GM23248 (cell line): ENCODE results near the gene CENPE. TPM values are rescaled to one million over a fixed set of nuclear protein-coding genes. Genes with fewer than 3 reads are reported as not detected.

Experiments
- DNase-seq: peaks from one replicate; pipeline ENCODE4 v3.0.0-alpha.2; 2015
- H2AFZ ChIP-seq: fragments of 200-600 bp; sonication (generic); 2 replicates; pipeline ENCODE4 v1.6.1; 2016; ENCODE audit warnings: antibody characterized with exemption
- H3F3A ChIP-seq: fragments of 200-600 bp; sonication (generic); 2 replicates; pipeline ENCODE4 v1.6.1; 2016; ENCODE audit warnings: mild to moderate bottlenecking, antibody characterized with exemption, mixed run types; ENCODE audit not compliant: insufficient read depth
- H3K27ac ChIP-seq: fragments of 200-600 bp; sonication (generic); 2 replicates; pipeline ENCODE4 v1.5.1; 2016; ENCODE audit warnings: mild to moderate bottlenecking
- H3K27me3 ChIP-seq: fragments of 200-600 bp; sonication (generic); replicated peaks from 2 replicates; pipeline ENCODE4 v1.6.1; 2016; ENCODE audit warnings: mild to moderate bottlenecking; ENCODE audit not compliant: insufficient read depth
- H3K36me3 ChIP-seq: fragments of 200-600 bp; sonication (generic); 2 replicates; pipeline ENCODE4 v1.6.1; 2016; ENCODE audit warnings: low read depth, mild to moderate bottlenecking
- H3K4me1 ChIP-seq: fragments of 200-600 bp; sonication (generic); 2 replicates; pipeline ENCODE4 v1.6.1; 2016; ENCODE audit warnings: mild to moderate bottlenecking; ENCODE audit not compliant: insufficient read depth
- H3K4me2 ChIP-seq: fragments of 200-600 bp; sonication (generic); one replicate; pipeline ENCODE4 v1.6.1; 2016; ENCODE audit warnings: mild to moderate bottlenecking; ENCODE audit not compliant: unreplicated experiment
- H3K4me3 ChIP-seq: fragments of 200-600 bp; sonication (generic); 2 replicates; pipeline ENCODE4 v1.5.1; 2016; ENCODE audit warnings: mild to moderate bottlenecking
- H3K79me2 ChIP-seq: fragments of 200-600 bp; sonication (generic); 2 replicates; pipeline ENCODE4 v1.6.1; 2016; ENCODE audit warnings: mild to moderate bottlenecking; ENCODE audit not compliant: insufficient read depth
- H3K9ac ChIP-seq: fragments of 200-600 bp; sonication (generic); 2 replicates; pipeline ENCODE4 v1.6.1; 2016; ENCODE audit warnings: mild to moderate bottlenecking
- H3K9me2 ChIP-seq: fragments of 200-600 bp; sonication (generic); 2 replicates; pipeline ENCODE4 v1.6.1; 2016; ENCODE audit warnings: mixed run types, mild to moderate bottlenecking, moderate library complexity; ENCODE audit not compliant: insufficient read depth
- H3K9me3 ChIP-seq: fragments of 200-600 bp; sonication (generic); one replicate; pipeline ENCODE4 v1.6.1; 2017; ENCODE audit warnings: low read depth
- H4K20me1 ChIP-seq: fragments of 200-600 bp; sonication (generic); 2 replicates; pipeline ENCODE4 v1.6.0; 2016; ENCODE audit not compliant: insufficient read depth
- EZH2 ChIP-seq: fragments of 200-600 bp; sonication (generic); IDR thresholded peaks from 2 replicates; pipeline ENCODE4 v1.6.1; 2018; ENCODE audit warnings: antibody characterized with exemption, mild to moderate bottlenecking; ENCODE audit not compliant: insufficient read depth, poor library complexity, severe bottlenecking
- EZH2phosphoT487 ChIP-seq: fragments of 200-600 bp; sonication (generic); IDR thresholded peaks from 2 replicates; pipeline ENCODE4 v1.6.1; 2018; ENCODE audit warnings: antibody characterized with exemption, moderate library complexity, mild to moderate bottlenecking, low read depth; ENCODE audit not compliant: insufficient read depth
- WGBS, 2 experiments: methylation state at CpG; one replicate each; pipeline ENCODE4 v1.1.6; 2015 to 2017; ENCODE audit warnings: low lambda C conversion rate in 2 of 2, low coverage in 1 of 2; ENCODE audit errors: missing lambda C conversion rate in 2 of 2; 5-methylcytosine and 5-hydroxymethylcytosine counted together
- in situ Hi-C: fragments of 300-500 bp; cut with MboI; formaldehyde crosslinking; loops from 2 replicates; pipeline ENCODE4 v1.15.0; 2020
- polyA plus RNA-seq: library from polyadenylated mRNA; unstranded; fragments of >200 nt; fragmentation: Nextera tagmentation; extraction: Ambion mirVana; gene quantifications from 2 replicates; pipeline ENCODE4 v1.2.1, GENCODE V29; 2016
- total RNA-seq: library from RNA; depleted of rRNA; stranded (reverse); fragments of >200 nt; shearing (Covaris generic); gene quantifications from 2 replicates; pipeline ENCODE4 v1.2.3, GENCODE V29; 2014; rRNA removed

The CENPE gene
- total and polyA plus RNA-seq, 2 experiments from 2014 or later = 6.7 to 11.0 TPM

- no peak overlapping the region for H2AFZ ChIP-seq
- no peaks in the 10 kb centered on the region for H3K27me3 ChIP-seq
- in situ Hi-C loops = no loop called here
- no peak for DNase-seq
- no peak overlapping the region for H3K9ac ChIP-seq
- no peaks in the 10 kb centered on the region for H3K79me2 ChIP-seq
- no peak overlapping the region for H3K4me3 ChIP-seq
- no peaks in the 10 kb centered on the region for H3K9me3 ChIP-seq
- H3K4me2 ChIP-seq = no peak overlapping the region
- no peaks in the 10 kb centered on the region for H3F3A ChIP-seq
- 0 out of 2 replicates have a peak, but pooled peaks cover 6% of the 10 kb centered on the region for H3K36me3 ChIP-seq
- 94 to 100% methylated on average over 2 of the region's 2 CpGs for WGBS, 2 experiments
- no peaks in the 10 kb centered on the region for H3K9me2 ChIP-seq
- no peak overlapping the region for H3K27ac ChIP-seq
- no peaks in the 10 kb centered on the region for H3K4me1 ChIP-seq
- TF ChIP-seq EZH2phosphoT487 = no peak
- no peak for TF ChIP-seq EZH2
- H4K20me1 ChIP-seq = no peaks in the 10 kb centered on the region
Measured at GRCh38 chr4:103060453-103061148, 137.5 kb downstream of the CENPE start.

Other genes with a start within 250 kb of the CENPE start
- gene SLC9B1, start 178.6 kb downstream of the CENPE start, total RNA-seq = not detected in 2 replicates
- gene SLC9B1, start 178.6 kb downstream of the CENPE start, polyA plus RNA-seq = 0.19 and 0.51 TPM in 2 replicates
- 17.5 and 30.9 TPM in 2 replicates for gene SLC9B2, start 121.6 kb downstream of the CENPE start, total RNA-seq
- 23.6 and 23.7 TPM in 2 replicates for gene SLC9B2, start 121.6 kb downstream of the CENPE start, polyA plus RNA-seq
- 57.9 and 63.0 TPM in 2 replicates for gene BDH2, start 98.5 kb downstream of the CENPE start, total RNA-seq
- 64.9 and 71.1 TPM in 2 replicates for gene BDH2, start 98.5 kb downstream of the CENPE start, polyA plus RNA-seq